ENCODE data around the gene KCNA2.

- no peak for TF ChIP-seq CTCF (conservative IDR thresholded peaks at IDR 0.05)
- no peak for TF ChIP-seq ZFX (IDR thresholded peaks at IDR 0.05)
Measured at GRCh38 chr1:110572751-110573150, 33.4 kb downstream of the KCNA2 start.

Measured in C4-2B (cell line).